H1 (cell line): ENCODE results near the gene ONECUT2. TPM values are rescaled to one million over a fixed set of nuclear protein-coding genes. Genes with fewer than 3 reads are reported as not detected.

Source experiments
- CTCF ChIA-PET: fragments of 300-600 bp; sonication (Branson Sonifier 250); formaldehyde crosslinking; loops from one replicate; lab custom pipeline; 2021; ENCODE audit not compliant: partially characterized antibody; lab: Charles Lee
- POLR2A ChIA-PET: fragments of 300-600 bp; sonication (Branson Sonifier 250); formaldehyde crosslinking; loops from one replicate; lab custom pipeline; 2021; ENCODE audit warnings: inconsistent platforms; ENCODE audit not compliant: partially characterized antibody; lab: Charles Lee
- DNase-seq, 2 experiments: peaks; one replicate each; pipeline versions ENCODE4 v3.0.0 to v3.0.0-alpha.2; 2010 to 2022; ENCODE audit warnings: low spot score in 2 of 2, low read depth in 1 of 2, mixed read lengths in 1 of 2
- FAIRE-seq: peaks from 2 replicates; lab custom pipeline; 2011; peaks lifted over from hg19 to GRCh38; lab: Jason Lieb, UNC
- H2AFZ ChIP-seq: 2 replicates; pipeline ENCODE4 v1.8.1; 2012; ENCODE audit warnings: low read length, inconsistent platforms
- H2AK5ac ChIP-seq: 2 replicates; pipeline ENCODE4 v1.6.1; 2013; ENCODE audit warnings: low read depth, low read length
- H2BK120ac ChIP-seq: replicated peaks from 2 replicates; pipeline ENCODE3; 2013; ENCODE audit warnings: low read depth, low read length, inconsistent platforms
- H2BK12ac ChIP-seq: 2 replicates; pipeline ENCODE4 v1.6.1; 2013; ENCODE audit warnings: low read depth, low read length
- H2BK15ac ChIP-seq: 2 replicates; pipeline ENCODE4 v1.6.1; 2013; ENCODE audit warnings: low read length
- H2BK20ac ChIP-seq: 2 replicates; pipeline ENCODE4 v1.6.1; 2013; ENCODE audit warnings: low read length
- H2BK5ac ChIP-seq: 2 replicates; pipeline ENCODE4 v1.6.1; 2013; ENCODE audit warnings: low read depth, low read length
- H3K14ac ChIP-seq: 2 replicates; pipeline ENCODE4 v1.6.1; 2013; ENCODE audit warnings: inconsistent platforms; ENCODE audit not compliant: insufficient read length
- H3K18ac ChIP-seq: 2 replicates; pipeline ENCODE4 v1.6.1; 2013; ENCODE audit warnings: low read length; ENCODE audit errors: extremely low read depth
- H3K23ac ChIP-seq: 2 replicates; pipeline ENCODE4 v1.6.1; 2013; ENCODE audit warnings: inconsistent platforms; ENCODE audit not compliant: insufficient read length
- H3K23me2 ChIP-seq: 2 replicates; pipeline ENCODE4 v1.6.1; 2013; ENCODE audit warnings: low read depth, low read length
- H3K27ac ChIP-seq: 2 replicates; pipeline ENCODE4 v1.6.1; 2011; ENCODE audit warnings: low read depth, low read length, inconsistent platforms
- H3K27me3 ChIP-seq, 4 experiments: replicated peaks in 1 of 4; 1 replicate in 1 of 4; 2 replicates in 3 of 4; pipeline versions ENCODE4 v1.6.1 to v1.8.1; 2011 to 2013; ENCODE audit warnings: low read length in 3 of 4, mild to moderate bottlenecking in 3 of 4, inconsistent platforms in 2 of 4, mixed read lengths in 2 of 4, moderate library complexity in 1 of 4; ENCODE audit not compliant: control insufficient read depth in 3 of 4, insufficient read depth in 3 of 4; ENCODE audit errors: extremely low read depth in 1 of 4
- H3K36me3 ChIP-seq, 4 experiments: 2 replicates each; pipeline versions ENCODE4 v1.6.1 to v1.8.1; 2011 to 2013; ENCODE audit warnings: mild to moderate bottlenecking in 4 of 4, low read length in 3 of 4, moderate library complexity in 2 of 4, control low read depth in 1 of 4, inconsistent platforms in 1 of 4; ENCODE audit not compliant: insufficient read depth in 4 of 4, control insufficient read depth in 2 of 4
- H3K4ac ChIP-seq: replicated peaks from 2 replicates; pipeline ENCODE3; 2013; ENCODE audit warnings: low read length, low read depth, mixed read lengths, inconsistent platforms; ENCODE audit not compliant: insufficient read length
- H3K4me1 ChIP-seq, 4 experiments: replicated peaks in 1 of 4; 1 replicate in 1 of 4; 2 replicates in 3 of 4; pipeline versions ENCODE4 v1.6.1 to v1.8.1; 2011 to 2013; ENCODE audit warnings: low read length in 3 of 4, inconsistent platforms in 2 of 4, mixed read lengths in 1 of 4; ENCODE audit not compliant: insufficient read depth in 4 of 4, control insufficient read depth in 3 of 4
- H3K4me2 ChIP-seq, 2 experiments: 2 replicates each; pipeline versions ENCODE4 v1.6.1 to v1.8.1; 2011 to 2013; ENCODE audit warnings: low read depth in 2 of 2, low read length in 2 of 2, control low read depth in 1 of 2, inconsistent platforms in 1 of 2, mild to moderate bottlenecking in 1 of 2; ENCODE audit not compliant: insufficient read depth in 1 of 2
- H3K4me3 ChIP-seq, 4 experiments: fragments of 200-600, 300-600 bp in 1 of 4; sonication (generic), shearing (Covaris generic), sonication (Bioruptor Twin) in 1 of 4; 2 replicates each; pipeline versions ENCODE4 v1.5.1 to v1.8.1; 2011 to 2016; ENCODE audit warnings: low read length in 4 of 4, low read depth in 3 of 4, control low read depth in 2 of 4, inconsistent platforms in 2 of 4, mild to moderate bottlenecking in 2 of 4, mixed read lengths in 1 of 4, moderate library complexity in 1 of 4; ENCODE audit not compliant: insufficient read depth in 2 of 4; ENCODE audit errors: extremely low read depth in 1 of 4
- H3K56ac ChIP-seq: replicated peaks from 2 replicates; pipeline ENCODE3; 2013; ENCODE audit warnings: low read depth, mild to moderate bottlenecking, mixed read lengths, low read length, inconsistent platforms; ENCODE audit not compliant: insufficient read length
- H3K79me1 ChIP-seq: 2 replicates; pipeline ENCODE4 v1.6.1; 2013; ENCODE audit warnings: low read depth, low read length, control low read depth
- H3K79me2 ChIP-seq, 2 experiments: 2 replicates each; pipeline versions ENCODE4 v1.6.1 to v1.8.1; 2012 to 2013; ENCODE audit warnings: low read length in 2 of 2, mild to moderate bottlenecking in 2 of 2, inconsistent platforms in 1 of 2; ENCODE audit not compliant: insufficient read depth in 2 of 2, control insufficient read depth in 1 of 2
- H3K9ac ChIP-seq, 4 experiments: replicated peaks in 1 of 4; 1 replicate in 1 of 4; 2 replicates in 3 of 4; pipeline versions ENCODE4 v1.6.1 to v1.8.1; 2011 to 2013; ENCODE audit warnings: low read depth in 3 of 4, low read length in 3 of 4, control low read depth in 2 of 4, mild to moderate bottlenecking in 2 of 4, moderate library complexity in 2 of 4, inconsistent platforms in 1 of 4; ENCODE audit errors: extremely low read depth in 1 of 4
- H3K9me3 ChIP-seq, 2 experiments: 2 replicates each; pipeline versions ENCODE4 v1.6.1 to v1.8.1; 2012 to 2013; ENCODE audit warnings: mild to moderate bottlenecking in 2 of 2, moderate library complexity in 2 of 2, control low read depth in 1 of 2, inconsistent platforms in 1 of 2, low read depth in 1 of 2, low read length in 1 of 2, mixed read lengths in 1 of 2; ENCODE audit not compliant: insufficient read depth in 2 of 2
- H4K20me1 ChIP-seq, 2 experiments: replicated peaks in 1 of 2; 2 replicates each; pipeline versions ENCODE3 to v1.8.1; 2011 to 2013; ENCODE audit warnings: inconsistent platforms in 2 of 2, low read length in 2 of 2, mild to moderate bottlenecking in 1 of 2; ENCODE audit not compliant: insufficient read depth in 2 of 2, control insufficient read depth in 1 of 2
- H4K5ac ChIP-seq: 2 replicates; pipeline ENCODE4 v1.6.1; 2013; ENCODE audit warnings: low read length, low read depth, mixed read lengths, inconsistent platforms; ENCODE audit not compliant: insufficient read length
- H4K8ac ChIP-seq: 2 replicates; pipeline ENCODE4 v1.8.0; 2013; ENCODE audit warnings: mild to moderate bottlenecking, moderate library complexity, low read length, inconsistent platforms; ENCODE audit not compliant: insufficient read depth; ENCODE audit errors: extremely low read depth
- H4K91ac ChIP-seq: replicated peaks from 2 replicates; pipeline ENCODE3; 2013; ENCODE audit warnings: low read length, mixed read lengths, inconsistent platforms; ENCODE audit not compliant: insufficient read length
- BCL11A ChIP-seq, 2 experiments: IDR thresholded peaks; one replicate each; pipeline ENCODE4 v1.6.1; 2011; ENCODE audit warnings: low read depth in 2 of 2, low read length in 2 of 2, mild to moderate bottlenecking in 2 of 2
- BRCA1 ChIP-seq: IDR thresholded peaks from 2 replicates; pipeline ENCODE4 v1.6.1; 2012; ENCODE audit warnings: low read depth, low read length, improper control_type of control experiment
- CHD1 ChIP-seq: IDR thresholded peaks from 2 replicates; pipeline ENCODE4 v1.6.1; 2012; ENCODE audit warnings: low read depth, low read length, improper control_type of control experiment
- EZH2 ChIP-seq: fragments of 200-600 bp; sonication (generic); IDR thresholded peaks from 2 replicates; pipeline ENCODE4 v1.7.1; 2012; ENCODE audit warnings: low read depth, mild to moderate bottlenecking, moderate library complexity, low read length, inconsistent platforms; ENCODE audit not compliant: severe bottlenecking
- FOSL1 ChIP-seq: IDR thresholded peaks from 2 replicates; pipeline ENCODE4 v1.6.1; 2011; ENCODE audit warnings: mild to moderate bottlenecking, low read depth, low read length, moderate library complexity; ENCODE audit not compliant: insufficient read depth
- GTF2F1 ChIP-seq: IDR thresholded peaks from 2 replicates; pipeline ENCODE4 v1.6.1; 2012; ENCODE audit warnings: low read depth, low read length, improper control_type of control experiment, borderline replicate concordance
- KDM1A ChIP-seq: fragments of 200-600, 300-600 bp; sonication (generic); IDR thresholded peaks from 2 replicates; pipeline ENCODE4 v1.7.1; 2016; ENCODE audit warnings: mild to moderate bottlenecking, low read length, borderline replicate concordance
- NANOG ChIP-seq: IDR thresholded peaks from 2 replicates; pipeline ENCODE4 v1.6.1; 2011; ENCODE audit warnings: low read length, low read depth, mild to moderate bottlenecking, inconsistent platforms; ENCODE audit not compliant: insufficient read depth, poor library complexity, severe bottlenecking
- RXRA ChIP-seq: IDR thresholded peaks from 2 replicates; pipeline ENCODE4 v1.6.1; 2011; ENCODE audit warnings: low read depth, mild to moderate bottlenecking, low read length, moderate library complexity; ENCODE audit not compliant: insufficient read depth
- SIN3A ChIP-seq, 2 experiments: IDR thresholded peaks in 1 of 2; conservative IDR thresholded peaks in 1 of 2; 2 replicates each; pipeline ENCODE4 v1.6.1; 2011 to 2012; ENCODE audit warnings: low read length in 2 of 2, improper control_type of control experiment in 1 of 2, low read depth in 1 of 2, mild to moderate bottlenecking in 1 of 2
- SP2 ChIP-seq: IDR thresholded peaks from 2 replicates; pipeline ENCODE4 v1.6.1; 2012; ENCODE audit warnings: mild to moderate bottlenecking, low read length, inconsistent platforms
- TBP ChIP-seq: IDR thresholded peaks from 2 replicates; pipeline ENCODE4 v1.6.1; 2011; ENCODE audit warnings: low read depth, low read length, improper control_type of control experiment
- ZNF274 ChIP-seq: IDR thresholded peaks from 2 replicates; pipeline ENCODE4 v1.7.0; 2012; ENCODE audit warnings: low read length, borderline replicate concordance; ENCODE audit errors: extremely low read depth
- WGBS, 2 experiments: shearing (Covaris generic) in 1 of 2; methylation state at CpG; one replicate each; pipeline versions ENCODE4 v1.1.6 to v1.1.7; 2013 to 2015; ENCODE audit warnings: low lambda C conversion rate in 2 of 2, mixed read lengths in 2 of 2, inconsistent platforms in 1 of 2, low coverage in 1 of 2, missing lambda C conversion rate in 1 of 2; ENCODE audit not compliant: insufficient replicate concordance in 2 of 2, insufficient coverage in 1 of 2, insufficient read length in 1 of 2; ENCODE audit errors: extremely low coverage in 1 of 2, missing lambda C conversion rate in 1 of 2; 5-methylcytosine and 5-hydroxymethylcytosine counted together
- polyA plus RNA-seq, 7 experiments: library from polyadenylated mRNA; depleted of rRNA in 3 of 7; stranded (reverse) in 5 of 7; unstranded in 2 of 7; fragments of >200 nt in 5 of 7; fragments of 200-250 nt in 2 of 7; gene quantifications; 1 replicate in 5 of 7; 2 replicates in 1 of 7; 4 replicates in 1 of 7; pipeline versions ENCODE4 v1.2.1 to v1.2.3, GENCODE V29; 2011 to 2013; ENCODE audit warnings: missing spikeins in 2 of 7, mixed read lengths in 2 of 7
- total RNA-seq: library from RNA; stranded (reverse); fragmentation: NEBNext Ultra II Directional; extraction: Animal tissue kit (Norgen Biotek cat#: 25700); gene quantifications from 2 replicates; pipeline ENCODE4 v1.2.1, GENCODE V29; 2021

ONECUT2 gene
- total and polyA plus RNA-seq, 2 of the 8 experiments (the other 6 are each of a cell fraction or from before 2014, with no cell fraction given): 0.38 to 1.9 TPM

DNA sequence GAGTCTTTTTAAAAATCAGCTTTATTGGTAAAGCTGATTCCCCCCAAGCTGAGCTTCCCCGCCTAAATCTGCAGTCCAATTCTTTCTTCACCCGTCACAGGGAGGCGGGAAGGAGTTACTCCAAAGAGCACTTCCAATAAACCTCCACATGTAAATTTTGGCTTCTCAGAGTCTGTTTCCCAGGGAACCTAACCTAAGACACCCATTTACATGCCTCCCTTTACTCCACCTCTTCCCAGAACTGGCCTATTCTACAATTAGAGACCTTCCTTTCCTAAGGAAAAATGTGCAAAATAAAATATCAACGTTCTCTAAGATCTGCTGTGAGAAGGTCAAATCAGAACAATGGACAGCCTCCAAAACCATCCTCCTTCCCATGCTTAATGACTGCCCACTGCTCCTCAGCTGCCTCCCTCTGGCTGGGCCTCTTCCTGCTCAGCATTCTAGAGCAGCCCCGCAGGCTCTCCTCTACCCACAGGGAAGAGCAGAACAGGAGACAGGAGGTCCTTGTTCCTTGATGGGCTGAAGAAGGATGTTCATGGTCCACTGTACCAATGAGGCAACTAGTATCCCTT is 63.6 kb downstream of the ONECUT2 start:
- FAIRE-seq (no peak), DNase-seq (no peak)
- no peak for TF ChIP-seq SP2
- no peak for TF ChIP-seq KDM1A
- TF ChIP-seq SIN3A (conservative IDR thresholded peaks at IDR 0.05 in 1 of 2, IDR thresholded peaks at IDR 0.05 in 1 of 2; ENCODE audit: low read depth in 1 of 2, low read length in 2 of 2): no peak
- no peak for TF ChIP-seq NANOG
- TF ChIP-seq ZNF274: no peak
- TF ChIP-seq EZH2: no peak
- TF ChIP-seq TBP: no peak
- TF ChIP-seq GTF2F1: no peak
- TF ChIP-seq CHD1: no peak
- TF ChIP-seq FOSL1: no peak
- no peak for TF ChIP-seq RXRA
- TF ChIP-seq BCL11A (IDR thresholded peaks at IDR 0.05; ENCODE audit: low read depth in 2 of 2, low read length in 2 of 2): no peak
- TF ChIP-seq BRCA1: no peak
- Histone ChIP-seq H3K4ac (no peak overlapping the region), H4K5ac (no peak overlapping the region), H3K4me1 (no peaks in the 10 kb centered on the region), H3K23me2 (no peaks in the 10 kb centered on the region), H2BK12ac (no peak overlapping the region), H2AK5ac (no peak overlapping the region), H3K18ac (no peak overlapping the region), H4K8ac (no peak overlapping the region), H2BK20ac (no peak overlapping the region), H2BK5ac (no peak overlapping the region), H3K4me2 (no peak overlapping the region), H3K79me1 (no peaks in the 10 kb centered on the region), H3K79me2 (no peaks in the 10 kb centered on the region), H3K9ac (no peak overlapping the region), H4K91ac (no peak overlapping the region), H3K14ac (no peak overlapping the region), H3K56ac (no peak overlapping the region), H3K27ac (no peak overlapping the region), H3K23ac (no peak overlapping the region), H3K4me3 (no peak overlapping the region), H3K9me3 (no peaks in the 10 kb centered on the region), H2BK120ac (no peak overlapping the region), H2BK15ac (no peak overlapping the region), H3K36me3 (no peaks in the 10 kb centered on the region), H2AFZ (no peak overlapping the region), H3K27me3 (no peaks in the 10 kb centered on the region), H4K20me1 (no peaks in the 10 kb centered on the region)
- POLR2A ChIA-PET: no interaction called here
- 83% methylated on average over 5 of the region's 5 CpGs; no CpG with 5 or more reads in 1 of the 2 experiments for WGBS, 2 experiments
- CTCF ChIA-PET: interaction anchor here (1.2 kb wide), 1 partner anchor 47 kb away, joined by 4 read pairs; no protein-coding TSS in a partner anchor
